ENCODE results near the gene EIF4G3.
"Not testable (repeated sequence)": the region's sequence is repeated elsewhere in the genome, so short reads cannot be mapped to it uniquely, and the experiment has no call there.

The EIF4G3 gene

DNA sequence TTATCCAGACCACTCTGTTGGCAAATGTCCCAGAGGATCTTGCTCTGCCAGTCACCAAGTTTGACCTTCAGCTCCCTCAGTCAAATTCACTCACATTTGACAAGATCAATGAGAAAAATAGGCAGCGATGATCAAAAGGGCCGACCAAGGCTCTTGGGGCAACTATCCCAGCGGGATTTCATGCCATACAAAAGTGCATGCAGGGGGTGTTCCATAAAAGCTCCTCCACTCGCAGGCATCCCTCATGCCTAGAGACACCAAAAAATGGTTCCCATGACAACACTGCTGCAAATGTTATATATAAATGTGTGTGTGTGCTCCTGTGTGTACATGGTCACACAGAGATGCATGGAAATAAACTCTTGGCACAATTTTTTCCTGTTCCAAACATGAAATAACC lies 16.2 kb upstream of the EIF4G3 start:
- TF ChIP-seq ZFX (IDR thresholded peaks at IDR 0.05) = no peak
- TF ChIP-seq, protein P1, sequence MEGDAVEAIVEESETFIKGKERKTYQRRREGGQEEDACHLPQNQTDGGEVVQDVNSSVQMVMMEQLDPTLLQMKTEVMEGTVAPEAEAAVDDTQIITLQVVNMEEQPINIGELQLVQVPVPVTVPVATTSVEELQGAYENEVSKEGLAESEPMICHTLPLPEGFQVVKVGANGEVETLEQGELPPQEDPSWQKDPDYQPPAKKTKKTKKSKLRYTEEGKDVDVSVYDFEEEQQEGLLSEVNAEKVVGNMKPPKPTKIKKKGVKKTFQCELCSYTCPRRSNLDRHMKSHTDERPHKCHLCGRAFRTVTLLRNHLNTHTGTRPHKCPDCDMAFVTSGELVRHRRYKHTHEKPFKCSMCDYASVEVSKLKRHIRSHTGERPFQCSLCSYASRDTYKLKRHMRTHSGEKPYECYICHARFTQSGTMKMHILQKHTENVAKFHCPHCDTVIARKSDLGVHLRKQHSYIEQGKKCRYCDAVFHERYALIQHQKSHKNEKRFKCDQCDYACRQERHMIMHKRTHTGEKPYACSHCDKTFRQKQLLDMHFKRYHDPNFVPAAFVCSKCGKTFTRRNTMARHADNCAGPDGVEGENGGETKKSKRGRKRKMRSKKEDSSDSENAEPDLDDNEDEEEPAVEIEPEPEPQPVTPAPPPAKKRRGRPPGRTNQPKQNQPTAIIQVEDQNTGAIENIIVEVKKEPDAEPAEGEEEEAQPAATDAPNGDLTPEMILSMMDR (conservative IDR thresholded peaks at IDR 0.05) = no peak
- H3K27ac ChIP-seq = no peak overlapping the region

DNA sequence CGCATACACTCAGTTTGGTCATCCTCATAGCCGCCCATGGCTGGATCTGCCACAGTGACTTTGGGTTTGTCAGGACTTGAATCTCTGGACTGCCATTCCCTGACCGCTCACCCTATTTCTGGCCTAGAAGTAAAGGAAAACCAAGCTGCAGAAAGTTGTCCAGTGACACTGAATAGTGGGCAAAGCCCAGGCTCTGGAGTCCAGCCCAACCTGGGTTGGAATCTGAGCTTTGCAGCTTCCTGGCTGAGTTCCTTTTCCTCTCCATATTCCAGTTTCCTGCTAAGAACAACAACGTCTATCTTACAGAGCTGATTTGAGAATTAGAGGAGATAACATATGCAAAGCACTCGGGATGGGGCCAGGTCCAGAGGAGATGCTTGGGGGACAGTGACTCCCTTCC lies 15.6 kb upstream of the EIF4G3 start:
- no peak for TF ChIP-seq ZFX (IDR thresholded peaks at IDR 0.05)
- TF ChIP-seq, protein P1 (conservative IDR thresholded peaks at IDR 0.05) = no peak
- H3K27ac ChIP-seq = no peak overlapping the region

DNA sequence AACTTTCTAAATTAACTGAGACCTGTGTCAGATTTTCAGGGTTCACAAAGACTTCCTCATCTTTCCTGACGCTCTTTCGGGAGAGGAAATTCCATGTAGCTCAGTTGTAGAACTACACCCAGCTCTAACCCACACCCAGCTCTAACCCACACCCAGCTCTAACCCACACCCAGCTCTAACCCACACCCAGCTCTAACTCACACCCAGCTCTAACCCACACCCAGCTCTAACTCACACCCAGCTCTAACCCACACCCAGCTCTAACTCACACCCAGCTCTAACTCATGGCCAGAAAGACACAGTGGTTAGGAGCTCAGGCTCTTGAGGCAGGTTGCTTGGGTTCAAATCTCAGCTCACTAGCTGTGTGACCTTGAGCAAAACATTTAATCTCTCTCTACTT lies 14.1 kb upstream of the EIF4G3 start:
- not testable (repeated sequence) for H3K27ac ChIP-seq

DNA sequence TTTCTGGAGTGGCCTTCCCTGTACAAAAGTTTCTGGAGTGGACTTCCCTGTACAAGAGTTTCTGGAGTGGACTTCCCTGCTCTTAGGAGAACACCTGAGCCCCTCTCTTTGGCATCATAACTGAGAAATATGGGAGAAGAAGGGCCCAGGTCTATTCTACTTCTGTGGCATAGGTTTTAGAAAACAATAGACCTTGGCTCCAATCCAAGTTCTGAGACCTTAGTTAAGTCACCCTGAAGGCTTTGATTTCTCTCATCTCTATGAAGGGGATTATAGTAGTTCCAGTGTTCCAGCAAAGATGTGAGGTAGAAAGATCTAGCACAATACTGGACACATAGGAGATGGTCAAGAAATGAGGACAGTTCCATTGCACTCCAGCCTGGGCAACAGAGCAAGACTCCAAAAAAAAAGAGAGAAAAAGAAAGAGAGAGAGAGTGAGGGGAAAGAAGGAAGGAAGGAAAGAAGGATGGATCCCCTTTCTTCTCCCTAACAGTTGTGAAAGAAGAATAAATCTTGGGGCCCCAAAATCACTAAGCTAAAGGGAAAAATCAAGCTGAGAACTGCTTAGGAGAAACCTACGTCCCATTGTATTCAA lies 13.3 kb upstream of the EIF4G3 start:
- TF ChIP-seq, protein P1 (conservative IDR thresholded peaks at IDR 0.05) = no peak
- TF ChIP-seq ZFX (IDR thresholded peaks at IDR 0.05) = no peak
- no peak overlapping the region for H3K27ac ChIP-seq

DNA sequence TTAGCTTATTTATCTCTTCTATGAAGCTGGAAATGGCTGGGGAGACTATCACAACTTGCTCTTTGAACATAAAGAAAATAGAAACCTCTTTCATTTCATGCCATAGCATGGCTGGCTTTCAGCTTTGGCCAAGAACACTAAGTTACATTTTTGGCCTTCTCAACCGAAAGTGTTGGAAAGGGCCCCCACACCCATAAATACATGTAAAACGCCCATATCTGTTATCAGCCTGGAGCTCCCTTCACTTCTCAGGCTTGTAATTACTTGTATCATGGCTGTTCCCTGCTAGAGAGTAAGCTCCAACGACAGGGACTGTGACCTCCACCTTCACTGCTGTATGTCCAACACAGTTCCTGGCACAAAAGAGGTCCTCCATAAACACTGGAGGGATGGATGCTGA lies 12.7 kb upstream of the EIF4G3 start:
- H3K27ac ChIP-seq = no peak overlapping the region
- no peak for TF ChIP-seq ZFX (IDR thresholded peaks at IDR 0.05)
- TF ChIP-seq, protein P1 (conservative IDR thresholded peaks at IDR 0.05) = no peak

DNA sequence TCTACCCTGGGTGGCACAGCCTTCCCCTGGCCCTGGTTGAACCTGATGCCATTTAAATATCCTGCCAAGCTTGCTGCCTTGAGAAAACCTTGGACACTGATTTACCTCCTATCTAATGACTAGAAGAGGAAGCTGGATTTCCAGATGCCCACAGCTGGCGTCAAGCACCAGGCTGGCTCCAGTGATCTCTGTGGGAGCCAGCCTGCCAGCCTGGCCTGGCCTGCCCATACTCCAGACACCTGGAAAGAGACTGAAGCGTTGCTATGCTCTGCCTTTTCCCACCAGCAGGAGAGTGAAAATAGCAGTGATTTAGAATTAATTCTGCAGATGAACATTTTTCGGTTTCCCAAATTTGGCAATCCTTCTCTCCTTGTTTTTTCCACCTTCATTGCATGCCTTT lies 11.5 kb upstream of the EIF4G3 start:
- H3K27ac ChIP-seq = no peak overlapping the region
- TF ChIP-seq, protein P1 (conservative IDR thresholded peaks at IDR 0.05) = no peak
- TF ChIP-seq ZFX (IDR thresholded peaks at IDR 0.05) = no peak

DNA sequence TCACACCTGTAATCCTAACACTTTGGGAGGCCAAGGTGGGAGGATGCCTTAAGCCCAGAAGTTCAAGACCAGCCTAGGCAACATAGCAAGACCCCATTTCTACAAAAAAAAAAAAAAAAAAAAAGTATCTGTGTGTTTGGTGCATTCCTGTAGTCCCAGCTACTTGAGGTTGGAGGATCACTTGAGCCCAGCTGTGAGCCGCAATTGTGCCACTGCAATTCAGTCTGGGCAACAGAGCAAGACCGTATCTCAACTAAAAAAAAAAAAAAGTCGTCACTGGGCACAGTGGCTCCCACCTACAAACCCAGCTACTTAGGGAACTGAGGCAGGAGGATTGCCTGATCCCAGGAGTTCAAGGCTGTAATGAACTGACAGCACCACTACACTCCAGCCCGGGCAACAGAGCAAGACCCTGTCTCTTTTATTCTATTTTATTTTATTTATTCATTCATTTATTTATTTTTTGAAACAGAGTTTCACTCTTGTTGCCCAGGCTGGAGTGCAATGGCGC lies 8.6 kb upstream of the EIF4G3 start:
- TF ChIP-seq, protein P1 (conservative IDR thresholded peaks at IDR 0.05) = no peak
- no peak for TF ChIP-seq ZFX (IDR thresholded peaks at IDR 0.05)
- H3K27ac ChIP-seq = no peak overlapping the region

DNA sequence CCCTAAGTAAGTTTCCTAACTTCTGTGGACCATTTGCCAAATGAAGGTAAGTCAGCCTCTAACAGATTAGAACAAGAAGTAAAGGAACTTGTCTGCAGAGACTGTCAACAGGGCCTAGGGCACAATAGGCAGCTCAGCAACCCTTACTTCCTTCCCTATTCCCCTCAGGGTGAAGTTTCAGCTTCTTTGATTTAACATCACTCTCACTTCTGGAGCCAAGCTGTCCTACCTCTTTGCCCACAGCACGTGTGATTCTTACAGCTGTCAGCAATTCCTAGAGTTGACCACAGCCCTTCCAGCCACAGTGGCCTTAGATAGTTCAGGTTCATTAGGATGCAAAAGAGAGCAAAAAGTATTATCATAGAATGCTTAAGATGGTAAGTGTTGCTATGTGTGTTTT lies 7.6 kb upstream of the EIF4G3 start:
- H3K27ac ChIP-seq = no peak overlapping the region
- TF ChIP-seq, protein P1 (conservative IDR thresholded peaks at IDR 0.05) = no peak
- TF ChIP-seq ZFX (IDR thresholded peaks at IDR 0.05) = no peak

Measured in C4-2B (cell line).